Large intestine (tissue), 3 donors: ENCODE measurements around the gene RYR2. TPM values are rescaled to one million over a fixed set of nuclear protein-coding genes. Genes with fewer than 3 reads are reported as not detected.

Experiments
- DNase-seq, 2 donors: peaks; one replicate each; pipeline versions ENCODE4 v3.0.0 to v3.0.0-alpha.2; 2013
- H3K27ac ChIP-seq: one replicate; pipeline ENCODE4 v1.5.1; 2013; ENCODE audit warnings: low read length
- H3K27me3 ChIP-seq: 2 replicates; pipeline ENCODE4 v1.6.1; 2013; ENCODE audit warnings: low read length; ENCODE audit not compliant: control insufficient read depth, insufficient read depth
- H3K36me3 ChIP-seq: 2 replicates; pipeline ENCODE4 v1.6.1; 2013; ENCODE audit warnings: low read length; ENCODE audit not compliant: control insufficient read depth, insufficient read depth
- H3K4me1 ChIP-seq: one replicate; pipeline ENCODE4 v1.6.1; 2013; ENCODE audit warnings: low read length; ENCODE audit not compliant: control insufficient read depth, insufficient read depth
- H3K4me3 ChIP-seq: one replicate; pipeline ENCODE4 v1.5.1; 2013; ENCODE audit warnings: low read length
- H3K9me3 ChIP-seq: one replicate; pipeline ENCODE4 v1.6.1; 2013; ENCODE audit warnings: mild to moderate bottlenecking, low read depth, low read length, moderate library complexity; ENCODE audit not compliant: control insufficient read depth
- WGBS: methylation state at CpG from one replicate; pipeline ENCODE4 v1.1.5; 2013; ENCODE audit warnings: low lambda C conversion rate; ENCODE audit not compliant: insufficient coverage; 5-methylcytosine and 5-hydroxymethylcytosine counted together
- polyA plus RNA-seq: library from polyadenylated mRNA; unstranded; fragments of 120-200 nt; gene quantifications from one replicate; pipeline ENCODE4 v1.2.1, GENCODE V29; 2013

RYR2 gene
- polyA plus RNA-seq, 1 donor: 4.3 TPM

- no peaks in the 10 kb centered on the region for H3K27me3 ChIP-seq
- no peak overlapping the region for H3K4me3 ChIP-seq
- H3K4me1 ChIP-seq: no peaks in the 10 kb centered on the region
- no peak overlapping the region for H3K27ac ChIP-seq
- WGBS: no CpG with 5 or more reads among the region's 32 CpGs
- peaks cover 6% of the 10 kb centered on the region for H3K9me3 ChIP-seq
- DNase-seq: no peak
- no peaks in the 10 kb centered on the region for H3K36me3 ChIP-seq
These were observed 267.7 kb downstream of the RYR2 start for GRCh38 chr1:237309595-237310118.

GRCh38 chr1:237316352-237316751, 274.4 kb downstream of the RYR2 start:
- no peak overlapping the region for H3K4me3 ChIP-seq
- 41% methylated on average over 3 of the region's 4 CpGs for WGBS
- DNase-seq: no peak
- no peak overlapping the region for H3K27ac ChIP-seq
- H3K27me3 ChIP-seq: no peaks in the 10 kb centered on the region
- no peaks in the 10 kb centered on the region for H3K4me1 ChIP-seq
- no peaks in the 10 kb centered on the region for H3K9me3 ChIP-seq
- no peaks in the 10 kb centered on the region for H3K36me3 ChIP-seq

- H3K4me3 ChIP-seq: no peak overlapping the region
- no peaks in the 10 kb centered on the region for H3K9me3 ChIP-seq
- no peak for DNase-seq
- H3K36me3 ChIP-seq: no peaks in the 10 kb centered on the region
- H3K4me1 ChIP-seq: no peaks in the 10 kb centered on the region
- H3K27ac ChIP-seq: no peak overlapping the region
- 82% methylated on average over 3 of the region's 3 CpGs for WGBS
- no peaks in the 10 kb centered on the region for H3K27me3 ChIP-seq
These were observed 276.8 kb downstream of the RYR2 start for GRCh38 chr1:237318748-237319147.

GRCh38 chr1:237320890-237321289, 278.9 kb downstream of the RYR2 start:
- DNase-seq: no peak
- H3K27me3 ChIP-seq: no peaks in the 10 kb centered on the region
- no peak overlapping the region for H3K4me3 ChIP-seq
- no peaks in the 10 kb centered on the region for H3K4me1 ChIP-seq
- no peak overlapping the region for H3K27ac ChIP-seq
- H3K9me3 ChIP-seq: no peaks in the 10 kb centered on the region
- no peaks in the 10 kb centered on the region for H3K36me3 ChIP-seq

- Histone ChIP-seq H3K4me3 (no peak overlapping the region), H3K27me3 (no peaks in the 10 kb centered on the region), H3K4me1 (no peaks in the 10 kb centered on the region), H3K36me3 (no peaks in the 10 kb centered on the region), H3K27ac (no peak overlapping the region), H3K9me3 (no peaks in the 10 kb centered on the region)
- no peak for DNase-seq
- no CpG with 5 or more reads among the region's 3 CpGs for WGBS
These were observed 282.2 kb downstream of the RYR2 start for GRCh38 chr1:237324226-237324625.

GRCh38 chr1:237327061-237327460, 285.1 kb downstream of the RYR2 start:
- Histone ChIP-seq H3K4me1 (no peaks in the 10 kb centered on the region), H3K36me3 (no peaks in the 10 kb centered on the region), H3K27ac (no peak overlapping the region), H3K27me3 (no peaks in the 10 kb centered on the region), H3K9me3 (no peaks in the 10 kb centered on the region), H3K4me3 (no peak overlapping the region)
- no CpG with 5 or more reads among the region's 3 CpGs for WGBS
- DNase-seq: no peak

- H3K4me1 ChIP-seq: no peaks in the 10 kb centered on the region
- H3K27ac ChIP-seq: no peak overlapping the region
- no peaks in the 10 kb centered on the region for H3K36me3 ChIP-seq
- H3K9me3 ChIP-seq: no peaks in the 10 kb centered on the region
- no peak overlapping the region for H3K4me3 ChIP-seq
- WGBS: no CpG with 5 or more reads among the region's 3 CpGs
- no peaks in the 10 kb centered on the region for H3K27me3 ChIP-seq
- DNase-seq: no peak
These were observed 298.9 kb downstream of the RYR2 start for GRCh38 chr1:237340892-237341291.

GRCh38 chr1:237341391-237341790, 299.4 kb downstream of the RYR2 start:
- Histone ChIP-seq H3K27me3 (no peaks in the 10 kb centered on the region), H3K4me1 (no peaks in the 10 kb centered on the region), H3K9me3 (no peaks in the 10 kb centered on the region), H3K36me3 (no peaks in the 10 kb centered on the region), H3K27ac (no peak overlapping the region), H3K4me3 (no peak overlapping the region)
- 0% methylated on average over 2 of the region's 3 CpGs for WGBS
- no peak for DNase-seq

GRCh38 chr1:237342730-237343129, 300.7 kb downstream of the RYR2 start:
- no peak for DNase-seq
- no peaks in the 10 kb centered on the region for H3K36me3 ChIP-seq
- no peaks in the 10 kb centered on the region for H3K27me3 ChIP-seq
- WGBS: 100% methylated on average over 2 of the region's 6 CpGs
- no peak overlapping the region for H3K27ac ChIP-seq
- H3K4me3 ChIP-seq: no peak overlapping the region
- no peaks in the 10 kb centered on the region for H3K9me3 ChIP-seq
- no peaks in the 10 kb centered on the region for H3K4me1 ChIP-seq

GRCh38 chr1:237352747-237353146, 310.8 kb downstream of the RYR2 start:
- DNase-seq: no peak
- WGBS: 89% methylated on average over 3 of the region's 3 CpGs
- Histone ChIP-seq H3K4me1 (no peaks in the 10 kb centered on the region), H3K36me3 (no peaks in the 10 kb centered on the region), H3K27me3 (no peaks in the 10 kb centered on the region), H3K9me3 (no peaks in the 10 kb centered on the region), H3K27ac (no peak overlapping the region), H3K4me3 (no peak overlapping the region)

GRCh38 chr1:237353918-237354317, 311.9 kb downstream of the RYR2 start:
- 50% methylated on average over 2 of the region's 4 CpGs for WGBS
- Histone ChIP-seq H3K4me3 (no peak overlapping the region), H3K27ac (no peak overlapping the region)

More at GRCh38 chr1:237353918-237354317, 311.9 kb downstream of the RYR2 start:
- Histone ChIP-seq H3K27me3 (no peaks in the 10 kb centered on the region), H3K36me3 (no peaks in the 10 kb centered on the region), H3K9me3 (no peaks in the 10 kb centered on the region), H3K4me1 (no peaks in the 10 kb centered on the region)
- DNase-seq: no peak
